ENCODE results near the gene EIF5AL1. TPM values are rescaled to one million over a fixed set of nuclear protein-coding genes. Genes with fewer than 3 reads are reported as not detected.

EIF5AL1 gene
- total RNA-seq, 2 donors from 2014 or later: 0.14 TPM; not detected in 1

GRCh38 chr10:79475119-79475653, 37.1 kb upstream of the EIF5AL1 start:
- Histone ChIP-seq H3K4me1 (ENCODE audit: control insufficient read depth in 1 of 2, low read depth in 2 of 2) (no peaks in the 10 kb centered on the region), H3K36me3 (no peaks in the 10 kb centered on the region), H3K4me3 (no peak overlapping the region), H3K9me3 (no peaks in the 10 kb centered on the region), H3K27ac (no peak overlapping the region), H3K27me3 (replicated peaks; ENCODE audit: insufficient read depth) (no peaks in the 10 kb centered on the region)
- no peak for TF ChIP-seq CTCF (IDR thresholded peaks at IDR 0.05)
- ATAC-seq (ENCODE audit: insufficient number of reproducible peaks, low FRiP score, low read depth) (no peak), DNase-seq (ENCODE audit: low spot score) (no peak)

- H3K9me3 ChIP-seq: no peaks in the 10 kb centered on the region
- TF ChIP-seq CTCF (IDR thresholded peaks at IDR 0.05): no peak
- no peak for DNase-seq (ENCODE audit: low spot score)
- H3K27ac ChIP-seq: no peak overlapping the region
- H3K4me3 ChIP-seq: no peak overlapping the region
- H3K36me3 ChIP-seq: no peaks in the 10 kb centered on the region
- H3K27me3 ChIP-seq (replicated peaks; ENCODE audit: insufficient read depth): no peaks in the 10 kb centered on the region
- H3K4me1 ChIP-seq (ENCODE audit: control insufficient read depth in 1 of 2, low read depth in 2 of 2): no peaks in the 10 kb centered on the region
- no peak for ATAC-seq (ENCODE audit: insufficient number of reproducible peaks, low FRiP score, low read depth)
These were observed 36.5 kb upstream of the EIF5AL1 start for GRCh38 chr10:79475877-79476276.

- H3K9me3 ChIP-seq: no peaks in the 10 kb centered on the region
- no peaks in the 10 kb centered on the region for H3K36me3 ChIP-seq
- DNase-seq (ENCODE audit: low spot score) (no peak), ATAC-seq (ENCODE audit: insufficient number of reproducible peaks, low FRiP score, low read depth) (no peak)
- TF ChIP-seq CTCF (IDR thresholded peaks at IDR 0.05): no peak
- H3K4me1 ChIP-seq (ENCODE audit: control insufficient read depth in 1 of 2, low read depth in 2 of 2): no peaks in the 10 kb centered on the region
- H3K27ac ChIP-seq: no peak overlapping the region
- no peak overlapping the region for H3K4me3 ChIP-seq
- no peaks in the 10 kb centered on the region for H3K27me3 ChIP-seq (replicated peaks; ENCODE audit: insufficient read depth)
These were observed 35.7 kb upstream of the EIF5AL1 start for GRCh38 chr10:79476645-79477044.

GRCh38 chr10:79477456-79477855, 34.9 kb upstream of the EIF5AL1 start:
- DNase-seq (ENCODE audit: low spot score) (no peak), ATAC-seq (ENCODE audit: insufficient number of reproducible peaks, low FRiP score, low read depth) (no peak)

GRCh38 chr10:79479283-79479909, 32.9 kb upstream of the EIF5AL1 start:
- Histone ChIP-seq H3K27ac (no peak overlapping the region), H3K27me3 (replicated peaks; ENCODE audit: insufficient read depth) (no peaks in the 10 kb centered on the region), H3K4me3 (no peak overlapping the region), H3K9me3 (no peaks in the 10 kb centered on the region), H3K4me1 (ENCODE audit: control insufficient read depth in 1 of 2, low read depth in 2 of 2) (no peaks in the 10 kb centered on the region), H3K36me3 (no peaks in the 10 kb centered on the region)
- no peak for TF ChIP-seq CTCF (IDR thresholded peaks at IDR 0.05)
- no peak for ATAC-seq (ENCODE audit: insufficient number of reproducible peaks, low FRiP score, low read depth)
- DNase-seq (ENCODE audit: low spot score): no peak

More at GRCh38 chr10:79477456-79477855, 34.9 kb upstream of the EIF5AL1 start:
- no peak for TF ChIP-seq CTCF (IDR thresholded peaks at IDR 0.05)
- Histone ChIP-seq H3K9me3 (no peaks in the 10 kb centered on the region), H3K4me1 (ENCODE audit: control insufficient read depth in 1 of 2, low read depth in 2 of 2) (no peaks in the 10 kb centered on the region), H3K27ac (no peak overlapping the region), H3K36me3 (no peaks in the 10 kb centered on the region), H3K27me3 (replicated peaks; ENCODE audit: insufficient read depth) (no peaks in the 10 kb centered on the region), H3K4me3 (no peak overlapping the region)
